NT2/D1 (cell line): ENCODE data around the gene DOCK10.

Experiments
- DNase-seq: peaks from one replicate; pipeline ENCODE4 v3.0.0-alpha.2; 2011; ENCODE audit warnings: low read depth, low spot score
- H3K27me3 ChIP-seq: 2 replicates; pipeline ENCODE4 v1.6.0; 2011; ENCODE audit warnings: mild to moderate bottlenecking; ENCODE audit not compliant: insufficient read length, insufficient read depth
- H3K36me3 ChIP-seq: 2 replicates; pipeline ENCODE4 v1.6.1; 2011; ENCODE audit warnings: mild to moderate bottlenecking, low read length, mixed read lengths; ENCODE audit not compliant: insufficient read depth, insufficient read length
- H3K4me1 ChIP-seq: 2 replicates; pipeline ENCODE4 v1.5.1; 2011; ENCODE audit not compliant: insufficient read depth, insufficient read length
- H3K4me3 ChIP-seq: 2 replicates; pipeline ENCODE4 v1.5.1; 2011; ENCODE audit warnings: low read depth; ENCODE audit not compliant: insufficient read length
- H3K9ac ChIP-seq: 2 replicates; pipeline ENCODE4 v1.6.0; 2011; ENCODE audit warnings: low read depth; ENCODE audit not compliant: insufficient read length
- H3K9me3 ChIP-seq: 2 replicates; pipeline ENCODE4 v1.5.1; 2011; ENCODE audit warnings: mild to moderate bottlenecking, low read length; ENCODE audit not compliant: insufficient read depth
- SUZ12 ChIP-seq: IDR thresholded peaks from 2 replicates; pipeline ENCODE4 v1.6.1; 2011; ENCODE audit not compliant: insufficient read length, insufficient read depth; ENCODE audit errors: extremely low read depth
- YY1 ChIP-seq: IDR thresholded peaks from 2 replicates; pipeline ENCODE4 v1.6.1; 2011; ENCODE audit not compliant: insufficient read length, insufficient read depth
- ZNF274 ChIP-seq: IDR thresholded peaks from 2 replicates; pipeline ENCODE4 v1.6.1; 2011; ENCODE audit warnings: mild to moderate bottlenecking, low read depth, low read length

Gene DOCK10

DNA sequence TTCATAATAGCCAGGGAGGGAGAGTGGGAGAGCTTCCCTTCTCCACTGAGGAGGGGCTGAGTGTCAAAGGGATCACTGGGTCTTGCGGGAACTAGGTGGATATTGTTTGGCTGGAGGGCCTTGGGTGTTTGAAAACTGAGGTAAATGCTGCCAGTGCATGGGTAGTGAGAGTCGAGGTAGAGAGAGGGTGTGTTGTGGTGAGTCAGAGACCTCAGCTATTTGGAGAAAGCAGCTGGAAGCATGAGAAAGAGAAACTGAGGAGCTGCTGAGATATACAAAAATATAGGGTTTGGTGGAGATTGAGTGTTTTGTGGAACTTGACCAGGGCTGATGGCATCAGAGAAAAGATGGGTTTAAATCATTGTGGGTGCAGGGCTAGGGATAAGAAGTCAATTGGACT lies 199.1 kb downstream of the DOCK10 start:
- H3K4me1 ChIP-seq: no peaks in the 10 kb centered on the region
- H3K9ac ChIP-seq: no peak overlapping the region
- no peaks in the 10 kb centered on the region for H3K27me3 ChIP-seq
- no peak overlapping the region for H3K4me3 ChIP-seq
- no peaks in the 10 kb centered on the region for H3K9me3 ChIP-seq
- DNase-seq: no peak
- no peak for TF ChIP-seq YY1
- no peak for TF ChIP-seq SUZ12
- TF ChIP-seq ZNF274: no peak
- H3K36me3 ChIP-seq: no peaks in the 10 kb centered on the region

GRCh38 chr2:224841910-224842309 lies 200.4 kb downstream of the DOCK10 start:
- no peak for TF ChIP-seq ZNF274
- TF ChIP-seq YY1: no peak
- TF ChIP-seq SUZ12: no peak

GRCh38 chr2:224838335-224838734 lies 203.9 kb downstream of the DOCK10 start:
- no peak overlapping the region for H3K4me3 ChIP-seq
- TF ChIP-seq YY1 (no peak), ZNF274 (no peak), SUZ12 (no peak)
- H3K36me3 ChIP-seq: no peaks in the 10 kb centered on the region
- H3K9ac ChIP-seq: no peak overlapping the region
- no peaks in the 10 kb centered on the region for H3K9me3 ChIP-seq
- no peaks in the 10 kb centered on the region for H3K4me1 ChIP-seq
- no peaks in the 10 kb centered on the region for H3K27me3 ChIP-seq
- no peak for DNase-seq

More at GRCh38 chr2:224841910-224842309, 200.4 kb downstream of the DOCK10 start:
- H3K4me3 ChIP-seq: no peak overlapping the region
- no peaks in the 10 kb centered on the region for H3K27me3 ChIP-seq
- H3K9me3 ChIP-seq: no peaks in the 10 kb centered on the region
- no peaks in the 10 kb centered on the region for H3K4me1 ChIP-seq
- H3K36me3 ChIP-seq: no peaks in the 10 kb centered on the region
- H3K9ac ChIP-seq: no peak overlapping the region
- DNase-seq: no peak

DNA sequence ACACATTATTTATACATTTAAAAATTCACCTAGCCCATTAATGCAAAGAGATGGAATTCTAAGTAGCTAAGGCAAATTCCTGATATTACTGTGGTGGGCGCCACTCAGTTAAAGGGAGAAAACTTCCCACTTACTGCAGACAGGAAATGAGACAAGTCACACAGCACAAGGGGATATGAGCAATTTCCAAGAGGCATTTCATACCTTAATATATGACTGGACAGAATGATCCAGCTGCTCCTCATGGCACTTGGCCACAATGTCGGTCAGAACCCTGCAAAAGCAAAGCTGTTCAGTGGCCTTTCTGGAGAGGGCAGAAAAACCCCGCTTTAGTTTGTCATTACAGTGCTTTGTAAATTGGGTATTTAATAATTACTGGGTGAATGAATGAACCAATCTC lies 204.7 kb downstream of the DOCK10 start:
- no peak overlapping the region for H3K9ac ChIP-seq
- H3K4me3 ChIP-seq: no peak overlapping the region
- TF ChIP-seq SUZ12: no peak
- TF ChIP-seq YY1: no peak
- no peak for TF ChIP-seq ZNF274
- no peaks in the 10 kb centered on the region for H3K27me3 ChIP-seq
- no peaks in the 10 kb centered on the region for H3K9me3 ChIP-seq
- no peaks in the 10 kb centered on the region for H3K36me3 ChIP-seq
- no peak for DNase-seq
- H3K4me1 ChIP-seq: no peaks in the 10 kb centered on the region

- Histone ChIP-seq H3K9ac (no peak overlapping the region), H3K4me3 (no peak overlapping the region), H3K27me3 (no peaks in the 10 kb centered on the region), H3K4me1 (no peaks in the 10 kb centered on the region), H3K36me3 (no peaks in the 10 kb centered on the region), H3K9me3 (no peaks in the 10 kb centered on the region)
- no peak for DNase-seq
- TF ChIP-seq SUZ12 (no peak), YY1 (no peak), ZNF274 (no peak)
These were observed 205.2 kb downstream of the DOCK10 start for GRCh38 chr2:224837066-224837465.

GRCh38 chr2:224836263-224836662 lies 206.0 kb downstream of the DOCK10 start:
- H3K27me3 ChIP-seq: no peaks in the 10 kb centered on the region
- no peak overlapping the region for H3K9ac ChIP-seq
- no peaks in the 10 kb centered on the region for H3K36me3 ChIP-seq
- H3K4me1 ChIP-seq: no peaks in the 10 kb centered on the region
- no peak overlapping the region for H3K4me3 ChIP-seq
- no peak for DNase-seq
- no peaks in the 10 kb centered on the region for H3K9me3 ChIP-seq
- TF ChIP-seq ZNF274 (no peak), SUZ12 (no peak), YY1 (no peak)

DNA sequence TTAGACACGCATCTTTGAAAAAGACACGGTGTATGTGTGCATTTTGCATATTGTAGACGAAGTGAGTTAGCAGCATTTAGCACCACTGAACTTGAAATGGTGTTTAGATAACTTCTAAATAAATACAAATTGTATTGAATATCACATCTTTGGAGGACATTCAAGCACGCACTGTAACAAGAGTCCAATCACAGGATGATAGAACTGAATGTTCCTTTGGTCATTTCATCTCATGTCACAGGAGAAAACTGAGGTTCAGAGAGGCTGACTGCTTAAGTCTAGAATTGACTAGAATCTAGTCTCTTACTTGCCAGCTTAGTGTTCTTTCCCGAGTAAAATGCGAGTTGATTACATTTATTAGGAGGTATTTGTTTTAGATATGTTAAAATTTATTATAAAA lies 206.9 kb downstream of the DOCK10 start:
- no peaks in the 10 kb centered on the region for H3K36me3 ChIP-seq
- no peak overlapping the region for H3K4me3 ChIP-seq
- H3K4me1 ChIP-seq: no peaks in the 10 kb centered on the region
- DNase-seq: no peak
- no peak overlapping the region for H3K9ac ChIP-seq
- no peaks in the 10 kb centered on the region for H3K9me3 ChIP-seq
- no peak for TF ChIP-seq SUZ12
- no peak for TF ChIP-seq YY1
- TF ChIP-seq ZNF274: no peak
- H3K27me3 ChIP-seq: no peaks in the 10 kb centered on the region

GRCh38 chr2:224833986-224834385 lies 208.3 kb downstream of the DOCK10 start:
- Histone ChIP-seq H3K36me3 (peaks cover 4% of the 10 kb centered on the region), H3K27me3 (no peaks in the 10 kb centered on the region)
- no peak for DNase-seq

More at GRCh38 chr2:224833986-224834385, 208.3 kb downstream of the DOCK10 start:
- no peak overlapping the region for H3K9ac ChIP-seq
- no peak for TF ChIP-seq SUZ12
- no peak for TF ChIP-seq ZNF274
- no peak for TF ChIP-seq YY1
- no peaks in the 10 kb centered on the region for H3K9me3 ChIP-seq
- H3K4me3 ChIP-seq: no peak overlapping the region
- H3K4me1 ChIP-seq: no peaks in the 10 kb centered on the region
